NCI-H146 treated with DMSO at 0.1 percent for 48 hours (cell line): ENCODE results near the gene MTARC2.
"Not testable (repeated sequence)": the region's sequence is repeated elsewhere in the genome, so short reads cannot be mapped to it uniquely, and the experiment has no call there.

Experiments
- DNase-seq: peaks from one replicate; lab custom pipeline; 2025; ENCODE audit not compliant: unreplicated experiment; lab: John Stamatoyannopoulos, UW

MTARC2 gene

DNA sequence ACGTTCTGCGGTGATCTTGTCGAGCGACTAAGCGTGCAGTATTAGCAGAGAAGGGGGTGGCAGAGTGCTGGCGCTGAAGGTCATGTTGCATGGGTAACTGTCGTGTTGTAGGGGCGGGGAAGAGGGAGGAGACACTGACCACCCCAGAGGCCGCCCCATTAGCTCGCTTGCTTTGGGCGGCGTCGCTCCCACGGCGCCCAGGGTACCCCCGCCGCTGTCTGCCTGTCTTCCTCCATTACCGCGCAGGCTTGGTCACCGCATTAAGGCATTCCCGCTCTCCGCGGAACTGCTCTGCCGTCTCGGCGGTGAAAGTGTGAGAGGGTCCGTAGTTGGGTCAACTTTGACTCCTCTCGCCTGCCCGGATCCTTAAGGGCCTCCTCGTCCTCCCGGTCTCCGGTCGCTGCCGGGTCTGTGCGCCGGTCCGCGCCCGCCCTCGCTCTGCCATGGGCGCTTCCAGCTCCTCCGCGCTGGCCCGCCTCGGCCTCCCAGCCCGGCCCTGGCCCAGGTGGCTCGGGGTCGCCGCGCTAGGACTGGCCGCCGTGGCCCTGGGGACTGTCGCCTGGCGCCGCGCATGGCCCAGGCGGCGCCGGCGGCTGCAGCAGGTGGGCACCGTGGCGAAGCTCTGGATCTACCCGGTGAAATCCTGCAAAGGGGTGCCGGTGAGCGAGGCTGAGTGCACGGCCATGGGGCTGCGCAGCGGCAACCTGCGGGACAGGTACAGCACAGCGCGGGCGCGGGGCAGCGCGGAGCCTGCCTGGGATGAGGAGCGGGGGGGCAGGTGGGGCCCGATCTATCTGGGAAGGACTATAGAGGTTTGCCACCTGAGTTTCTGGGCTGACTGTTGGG, at the start of gene MTARC2:
MTARC2 (plus strand) TSS at position 234 of the 846 bp plus-strand sequence; CDS start at position 444, 210 bp downstream.
- peak; percentile 75 for DNase-seq

DNA sequence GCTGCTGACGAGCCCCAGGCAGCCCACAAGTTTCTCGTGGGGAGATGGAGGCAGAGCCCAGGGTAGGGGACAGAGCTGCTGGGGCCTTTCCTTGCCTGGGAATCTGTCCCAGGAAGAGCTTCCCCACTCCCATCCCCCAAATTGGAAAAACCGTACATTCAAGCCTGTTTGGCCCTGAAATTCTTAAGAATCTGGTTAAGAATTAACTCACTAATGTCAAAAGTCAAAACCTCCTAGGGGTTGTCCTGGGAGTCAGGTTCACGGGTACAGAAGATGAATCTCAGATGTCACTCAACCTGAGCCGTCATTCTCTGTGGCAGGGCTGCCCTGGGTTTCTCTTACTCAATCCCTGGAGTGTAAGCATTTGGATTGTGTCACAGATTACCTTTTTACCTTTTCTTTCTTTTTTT, 49.5 kb upstream of the MTARC2 start:
- no peak for DNase-seq

DNA sequence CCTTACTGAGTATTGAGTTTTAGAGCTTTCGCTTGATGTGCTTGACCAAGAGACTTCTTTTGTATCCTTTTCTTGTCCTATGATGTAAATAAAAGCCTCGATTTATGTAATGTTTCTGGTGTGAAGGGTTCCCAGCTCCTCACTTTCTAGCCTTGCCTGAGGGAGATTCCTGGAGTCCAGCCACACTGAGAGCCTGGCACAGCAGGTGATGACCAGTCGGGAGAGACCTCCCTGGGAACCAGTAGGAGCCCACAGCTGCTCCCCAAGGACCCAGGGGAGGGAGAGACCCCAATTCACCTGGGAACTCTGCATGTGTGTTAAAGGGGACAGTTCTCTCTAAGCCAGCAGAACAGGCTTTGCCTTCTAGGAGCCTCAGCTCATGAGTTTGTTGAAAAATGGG, 49.1 kb upstream of the MTARC2 start:
- no peak for DNase-seq

DNA sequence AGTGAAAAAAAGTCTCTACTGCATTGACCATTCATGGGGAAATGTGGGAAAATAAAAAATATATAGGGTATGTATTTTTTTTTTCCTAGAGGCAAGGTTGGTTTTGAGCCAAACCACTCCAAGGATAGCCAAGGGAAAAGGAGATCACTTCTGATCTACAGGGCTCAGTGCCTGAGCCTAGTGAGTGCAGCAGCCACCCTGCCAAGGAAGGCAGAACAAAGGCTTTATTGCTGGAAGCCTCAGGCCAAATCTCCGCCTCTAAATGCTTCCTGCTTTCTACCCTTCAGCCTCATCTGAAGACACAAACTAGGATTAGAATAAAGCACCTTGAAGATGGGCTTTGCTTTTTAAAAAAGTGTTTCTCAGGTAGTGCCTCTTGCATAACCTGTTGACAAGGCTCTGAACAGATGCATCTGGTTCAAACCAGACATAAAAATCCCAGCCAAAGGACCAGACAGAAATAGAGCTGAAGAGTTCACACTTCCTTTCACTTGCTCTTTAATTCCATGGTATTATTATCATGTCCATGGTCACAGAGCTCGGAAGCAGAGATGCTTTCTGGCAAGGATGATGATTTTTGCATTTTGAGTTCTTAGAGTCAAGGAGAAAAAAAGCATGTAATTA, 47.5 kb upstream of the MTARC2 start:
- no peak for DNase-seq

- no peak for DNase-seq
Observed at GRCh38 chr1:220701974-220702373, 46.1 kb upstream of the MTARC2 start.

DNA sequence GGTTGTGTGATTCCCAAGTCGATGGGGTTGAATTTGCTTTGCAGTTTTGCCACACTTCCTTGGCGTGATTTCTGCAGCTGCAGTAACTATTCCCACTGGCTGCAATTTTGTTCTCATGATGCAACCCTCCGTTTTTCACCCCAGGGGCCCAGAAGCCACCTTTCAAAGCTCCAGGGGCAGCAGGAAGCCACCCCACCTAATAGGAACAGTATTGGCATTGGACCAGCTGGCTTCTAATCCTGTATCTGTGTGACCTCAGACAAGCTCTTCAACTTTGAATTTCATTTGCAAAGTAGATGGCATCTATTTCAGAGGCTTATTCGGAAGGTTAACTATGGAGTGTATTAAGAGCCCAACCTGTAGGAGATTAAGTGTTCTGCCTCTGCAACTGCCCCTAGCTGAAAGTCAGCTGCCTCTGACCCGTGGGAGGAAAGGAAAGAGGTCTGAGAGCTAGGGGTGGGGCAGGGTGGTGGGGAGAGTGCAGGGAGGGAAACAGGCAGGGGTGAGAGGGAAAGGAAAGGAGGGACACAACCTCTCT, 45.3 kb upstream of the MTARC2 start:
- no peak for DNase-seq

DNA sequence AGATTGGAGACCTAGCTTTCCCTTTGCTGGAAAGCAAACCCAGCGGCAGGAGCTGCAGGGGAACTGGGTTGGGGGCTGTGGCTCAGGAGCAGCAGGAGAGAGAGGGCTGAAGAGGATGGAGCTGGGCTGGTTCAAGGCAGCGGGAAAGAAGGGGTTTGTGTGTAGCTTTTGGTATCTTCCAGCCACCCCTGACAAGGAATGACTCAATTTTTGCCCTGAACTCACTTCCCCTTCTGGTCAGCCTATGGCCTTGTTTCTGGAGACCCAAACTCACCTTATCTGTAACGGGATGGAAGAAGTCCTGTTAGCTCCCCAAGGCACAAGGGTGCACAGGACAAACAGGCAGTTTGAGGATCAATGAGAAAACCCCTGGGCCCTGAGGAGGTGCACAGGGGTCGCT, 44.8 kb upstream of the MTARC2 start:
- no peak for DNase-seq

GRCh38 chr1:220705782-220706181, 42.3 kb upstream of the MTARC2 start:
- no peak for DNase-seq

DNA sequence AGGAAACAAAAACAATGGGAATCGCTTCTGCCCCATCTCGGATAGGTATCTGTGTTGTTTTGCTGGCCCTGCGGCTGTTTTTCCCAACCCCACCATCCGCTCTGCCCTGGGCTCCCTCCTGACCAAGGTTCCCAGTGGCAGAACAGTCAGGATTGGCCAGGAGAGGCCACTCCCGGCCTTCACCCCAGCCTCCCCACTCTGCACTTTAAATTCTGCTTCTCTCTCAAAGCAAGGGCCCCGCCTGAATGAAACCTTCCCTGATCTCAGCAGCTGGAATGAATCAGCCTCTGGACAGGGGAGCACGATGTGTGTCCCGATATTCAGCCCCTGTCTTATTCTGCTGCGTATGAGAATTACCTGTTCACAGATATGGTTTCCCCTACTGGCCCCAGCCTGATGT, 41.6 kb upstream of the MTARC2 start:
- no peak for DNase-seq

DNA sequence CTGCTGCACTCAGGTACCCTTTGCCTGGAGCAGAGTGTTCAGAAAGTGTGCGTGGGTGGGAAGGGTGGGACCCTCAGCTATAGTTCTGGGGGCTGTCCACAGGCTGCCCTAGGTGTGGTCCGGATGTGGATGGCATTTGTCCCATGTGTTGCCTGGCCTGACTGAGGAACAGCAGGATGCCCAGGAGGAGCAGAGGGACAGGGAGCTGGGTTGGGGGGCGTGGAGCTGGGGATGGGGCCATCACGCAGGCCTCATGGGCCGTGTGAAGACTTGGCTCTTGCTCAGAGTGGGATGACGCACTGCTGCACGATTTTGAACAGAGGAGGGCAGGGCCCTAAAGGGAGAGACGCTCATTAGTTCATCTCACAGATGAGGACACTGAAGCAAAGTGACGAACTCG, 41.0 kb upstream of the MTARC2 start:
- DNase-seq = no peak

- DNase-seq = no peak
Observed at GRCh38 chr1:220708244-220708643, 39.9 kb upstream of the MTARC2 start.

DNA sequence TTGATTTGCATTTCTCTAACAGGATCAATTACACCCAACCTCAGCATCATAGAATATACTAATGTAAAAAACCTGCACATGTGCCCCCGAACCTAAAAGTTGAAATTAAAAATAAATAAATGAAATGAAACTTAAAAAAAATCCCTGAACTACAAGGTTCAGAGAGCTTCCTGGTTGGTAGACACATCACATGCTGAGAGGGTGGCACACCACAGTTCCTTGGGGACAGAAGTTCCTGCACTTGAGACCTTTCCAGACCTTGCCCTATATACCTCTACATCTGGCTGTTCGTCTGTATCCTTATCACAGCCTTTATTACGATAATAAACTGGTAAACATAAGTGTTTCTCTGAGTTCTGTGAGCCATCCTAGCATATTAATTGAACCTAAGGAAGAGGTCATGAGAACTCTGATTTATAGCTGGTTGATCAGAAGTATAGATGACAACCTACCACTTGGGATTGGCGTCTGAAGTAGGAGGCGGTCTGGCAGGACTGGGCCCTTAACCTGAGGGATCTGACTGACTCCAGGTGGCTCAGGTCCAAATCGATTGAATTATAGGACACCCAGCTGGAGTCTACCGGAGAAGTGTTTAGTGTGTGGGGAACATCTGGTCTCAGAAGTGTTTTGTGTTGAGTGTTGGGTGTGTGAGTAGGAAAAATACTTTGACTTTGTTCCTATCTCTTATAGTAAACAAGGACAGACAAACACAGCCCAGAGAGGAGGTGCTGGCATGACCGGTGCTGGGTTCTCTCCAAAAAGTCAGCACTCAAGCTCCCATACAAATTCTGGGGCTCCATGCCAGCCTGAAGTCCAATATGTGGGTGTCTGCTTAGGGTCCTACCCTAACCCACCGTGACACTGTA, 39.0 kb upstream of the MTARC2 start:
- no peak for DNase-seq

DNA sequence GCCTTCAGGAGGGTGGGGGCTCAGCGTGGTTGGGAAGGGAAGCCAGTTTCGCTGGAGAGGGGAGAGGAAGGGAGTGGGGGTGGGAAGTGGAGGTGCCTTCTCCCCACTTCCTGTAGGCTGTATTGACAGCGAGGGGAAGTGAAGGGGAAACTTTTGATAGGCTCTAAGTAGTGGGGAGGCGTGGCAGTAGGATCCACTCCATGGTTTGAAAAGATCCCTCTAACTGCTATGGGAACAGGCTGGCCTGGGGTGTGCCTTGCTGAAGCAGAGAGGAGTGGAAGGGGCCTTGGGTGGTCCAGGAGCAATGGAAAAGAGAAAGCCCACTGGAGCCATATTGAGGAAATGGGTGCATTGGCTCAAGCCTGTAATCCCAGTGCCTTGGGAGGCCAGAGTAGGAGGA, 37.8 kb upstream of the MTARC2 start:
- DNase-seq = no peak

DNA sequence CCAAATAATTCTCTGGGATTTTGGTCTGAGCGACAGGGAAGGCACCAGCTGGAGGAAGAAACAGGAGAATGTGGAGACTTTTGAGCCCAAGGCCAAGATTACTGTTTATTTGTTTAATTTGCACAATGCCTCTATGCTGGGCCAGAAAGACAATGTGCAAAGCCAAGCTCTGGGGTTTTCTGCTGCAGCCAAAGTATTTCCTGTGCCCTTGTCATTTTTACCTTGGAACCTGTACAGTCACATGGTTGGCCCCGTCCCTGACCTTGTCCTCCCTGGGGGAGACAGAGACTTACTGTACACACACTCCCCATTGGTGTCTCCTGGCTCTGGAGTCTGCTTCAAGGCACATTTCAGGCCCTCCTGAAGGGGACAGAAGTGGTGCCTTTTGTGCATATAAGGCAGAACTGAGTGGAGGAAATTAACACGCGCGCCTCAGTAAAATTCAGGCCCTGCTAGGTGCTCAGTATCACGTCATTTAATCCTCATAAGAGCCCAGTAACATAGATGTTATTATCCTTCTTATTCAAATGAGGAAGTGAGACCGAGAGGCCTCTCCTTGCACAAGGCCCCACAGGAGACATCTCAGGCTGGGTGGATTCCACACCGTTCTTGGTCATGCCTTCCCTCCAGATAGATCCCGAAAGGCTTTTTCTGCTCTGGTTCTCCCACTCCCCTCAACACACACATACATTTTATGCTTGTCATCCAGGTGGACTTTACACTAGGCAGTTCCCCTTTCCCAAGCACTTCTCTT, 36.9 kb upstream of the MTARC2 start:
- no peak for DNase-seq

DNA sequence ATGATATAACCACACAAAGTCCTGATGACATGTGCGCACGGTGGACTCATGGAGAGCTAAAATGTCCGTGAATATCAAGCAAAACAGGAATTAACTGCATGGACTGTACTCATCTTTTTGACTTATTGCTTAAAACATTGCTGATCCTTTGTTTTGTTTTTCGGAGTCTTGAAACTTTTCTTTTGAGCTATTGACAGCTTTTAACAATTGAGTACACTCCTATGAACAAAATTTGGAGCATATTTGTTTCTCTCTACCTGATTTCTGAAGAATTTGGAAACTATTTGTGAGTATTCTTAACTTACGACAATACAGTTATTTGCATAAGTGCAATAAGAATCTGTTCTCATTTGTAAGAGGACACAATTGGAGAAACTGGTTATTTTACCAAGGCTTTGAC, 32.1 kb upstream of the MTARC2 start:
- DNase-seq = not testable (repeated sequence)

GRCh38 chr1:220717800-220718640, 30.1 kb upstream of the MTARC2 start:
- DNase-seq = no peak

- not testable (repeated sequence) for DNase-seq
Observed at GRCh38 chr1:220721266-220721665, 26.9 kb upstream of the MTARC2 start.

GRCh38 chr1:220726634-220727033, 21.5 kb upstream of the MTARC2 start:
- DNase-seq = no peak

- DNase-seq = no peak
Observed at GRCh38 chr1:220727519-220727918, 20.6 kb upstream of the MTARC2 start.

GRCh38 chr1:220730486-220730885, 17.6 kb upstream of the MTARC2 start:
- no peak for DNase-seq
